Mucosa of rectum (tissue), 2 donors: ENCODE data around the gene UBFD1.

Experiments
- H3K27ac ChIP-seq, 2 donors: one replicate each; pipeline ENCODE4 v1.7.0; 2013; ENCODE audit warnings: inconsistent platforms in 2 of 2, low read depth in 2 of 2, low read length in 2 of 2
- H3K27me3 ChIP-seq, 2 donors: one replicate each; pipeline ENCODE4 v1.7.0; 2013; ENCODE audit warnings: low read length in 2 of 2; ENCODE audit not compliant: control insufficient read depth in 2 of 2, insufficient read depth in 2 of 2
- H3K36me3 ChIP-seq, 2 donors: one replicate each; pipeline ENCODE4 v1.7.0; 2013; ENCODE audit warnings: low read length in 2 of 2; ENCODE audit not compliant: control insufficient read depth in 2 of 2, insufficient read depth in 2 of 2
- H3K4me1 ChIP-seq, 2 donors: one replicate each; pipeline ENCODE4 v1.7.0; 2013; ENCODE audit warnings: low read length in 2 of 2, mild to moderate bottlenecking in 1 of 2; ENCODE audit not compliant: control insufficient read depth in 2 of 2, insufficient read depth in 2 of 2
- H3K4me3 ChIP-seq, 2 donors: one replicate each; pipeline ENCODE4 v1.7.0; 2013; ENCODE audit warnings: low read length in 2 of 2
- H3K9ac ChIP-seq, 2 donors: one replicate each; pipeline ENCODE4 v1.7.0; 2013; ENCODE audit warnings: low read length in 2 of 2, low read depth in 1 of 2, mild to moderate bottlenecking in 1 of 2
- H3K9me3 ChIP-seq, 2 donors: one replicate each; pipeline ENCODE4 v1.7.0; 2013; ENCODE audit warnings: low read length in 2 of 2; ENCODE audit not compliant: control insufficient read depth in 2 of 2
- donor health status: healthy.
- donor health status: Normal muscosa, but diverticular disease.

UBFD1 gene

DNA sequence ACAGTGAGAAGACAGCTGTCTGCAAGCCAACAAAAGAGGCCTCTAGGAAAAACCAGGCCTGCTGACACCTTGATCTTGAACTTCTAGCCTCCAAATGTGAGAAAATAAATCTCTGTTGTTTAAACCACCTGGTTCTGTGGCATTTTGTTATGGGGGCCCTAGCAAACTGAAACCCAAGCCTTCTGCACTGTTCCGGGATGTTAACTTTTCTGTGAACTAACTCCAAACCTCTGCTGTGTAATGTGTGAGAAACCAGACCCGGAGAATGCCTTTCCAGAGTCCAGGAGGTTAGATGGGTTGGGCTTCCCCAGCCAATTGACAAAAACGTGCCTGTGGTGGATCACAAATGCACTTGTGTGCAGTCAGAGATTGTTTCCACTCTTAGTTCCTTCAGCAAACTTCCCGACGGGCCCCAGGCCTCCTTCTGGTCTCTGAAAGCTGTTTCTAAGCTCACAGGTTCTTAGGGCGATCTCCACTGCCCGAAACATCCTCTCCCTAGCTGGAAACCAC is 33.6 kb upstream of the UBFD1 start:
- Histone ChIP-seq H3K4me3 (no peak overlapping the region), H3K4me1 (peaks cover 0 to 3% of the 10 kb centered on the region in 2 donors), H3K36me3 (peaks cover 35 to 42% of the 10 kb centered on the region in 2 donors), H3K27me3 (no peaks in the 10 kb centered on the region), H3K9me3 (no peaks in the 10 kb centered on the region), H3K27ac (peak overlapping the region; percentile 5 to 9), H3K9ac (no peak overlapping the region)

DNA sequence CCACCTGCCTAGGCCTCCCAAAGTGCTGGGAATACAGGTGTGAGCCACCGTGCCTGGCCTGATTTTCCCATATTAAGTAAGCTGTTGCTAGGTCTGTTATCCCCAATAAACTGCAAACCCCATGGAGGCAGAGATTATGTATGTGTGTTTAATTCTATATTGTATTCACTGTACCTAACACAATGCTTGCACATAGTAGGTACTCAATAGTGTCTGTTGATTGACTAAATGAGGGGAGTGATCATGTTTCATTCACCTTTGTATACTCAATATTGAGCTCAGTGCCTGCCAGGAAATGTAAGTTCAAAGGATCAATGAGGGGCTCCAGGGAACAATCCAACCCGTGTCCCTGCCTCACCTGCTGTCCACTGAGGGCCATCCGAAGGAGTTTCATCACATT is 32.6 kb upstream of the UBFD1 start:
- Histone ChIP-seq H3K27ac (no peak overlapping the region), H3K4me3 (no peak overlapping the region), H3K4me1 (no peaks in the 10 kb centered on the region), H3K27me3 (no peaks in the 10 kb centered on the region), H3K9ac (no peak overlapping the region), H3K36me3 (peaks cover 39 to 45% of the 10 kb centered on the region in 2 donors), H3K9me3 (no peaks in the 10 kb centered on the region)

DNA sequence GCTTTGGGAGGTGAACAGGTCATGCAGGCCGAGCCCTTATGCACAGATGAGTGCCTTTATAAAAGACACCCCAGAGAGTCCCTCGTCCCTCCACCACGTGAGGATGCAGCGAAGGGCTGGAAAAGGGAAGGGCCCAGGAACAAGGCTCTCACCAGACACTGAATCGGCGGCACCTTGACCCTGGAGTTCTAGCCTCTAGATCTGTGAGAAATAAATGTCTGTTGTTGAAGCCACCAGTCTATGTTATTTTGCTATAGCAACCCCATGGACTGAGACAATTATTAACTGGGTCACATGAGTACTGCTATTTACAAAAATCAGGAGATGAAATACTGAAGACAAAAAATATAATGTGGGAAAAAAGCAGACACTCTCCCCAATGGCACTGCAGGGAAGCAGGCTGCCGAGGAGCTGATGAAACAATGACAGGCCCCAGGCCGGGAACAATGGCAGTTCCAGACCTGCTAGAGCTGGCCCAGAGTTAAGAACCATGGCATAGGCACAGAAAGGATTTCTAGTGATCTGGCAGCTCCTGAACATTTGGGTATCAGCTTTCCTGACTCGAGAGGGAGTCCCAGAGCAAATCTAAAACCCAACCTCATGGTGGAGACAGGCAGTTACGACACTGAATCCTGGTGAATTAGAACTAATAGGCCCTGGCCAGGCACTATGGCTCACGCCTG is 29.4 kb upstream of the UBFD1 start:
- no peaks in the 10 kb centered on the region for H3K4me1 ChIP-seq
- no peak overlapping the region for H3K27ac ChIP-seq
- peaks cover 38 to 54% of the 10 kb centered on the region in 2 donors for H3K36me3 ChIP-seq
- H3K27me3 ChIP-seq = no peaks in the 10 kb centered on the region
- H3K9me3 ChIP-seq = no peaks in the 10 kb centered on the region
- H3K4me3 ChIP-seq = no peak overlapping the region
- H3K9ac ChIP-seq = no peak overlapping the region

DNA sequence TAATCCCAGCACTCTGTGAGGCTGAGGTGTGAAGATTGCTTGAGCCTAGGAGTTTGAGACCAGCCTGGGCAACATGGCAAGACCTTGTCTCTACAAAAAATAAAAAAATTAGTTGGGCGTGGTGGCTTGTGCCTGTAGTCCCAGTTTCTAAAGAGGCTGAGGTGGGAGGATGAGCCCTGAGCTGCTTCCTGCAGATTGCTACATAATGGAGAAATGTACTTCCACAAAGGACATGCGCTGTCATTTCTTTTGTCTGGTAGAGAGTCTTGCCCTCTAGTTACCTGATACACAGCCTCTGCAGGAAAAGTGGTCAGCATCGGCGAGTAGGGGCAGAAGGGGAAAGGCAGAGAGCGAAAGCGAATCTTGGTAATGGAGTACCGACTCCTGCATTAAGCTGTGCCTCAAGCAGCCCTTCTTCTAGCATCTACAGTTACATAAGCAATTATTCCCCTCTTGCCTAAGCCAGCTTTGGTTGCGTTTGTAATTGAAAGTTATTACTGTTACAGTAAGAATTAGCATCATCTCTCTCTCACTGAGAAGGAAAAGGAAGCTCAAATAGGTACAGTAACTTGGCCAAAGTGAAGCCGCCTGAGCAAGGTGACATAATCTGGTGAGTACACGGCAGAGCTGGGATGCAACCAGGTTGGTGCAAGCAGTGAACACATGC is 28.8 kb upstream of the UBFD1 start:
- Histone ChIP-seq H3K36me3 (peaks cover 39 to 52% of the 10 kb centered on the region in 2 donors), H3K4me3 (no peak overlapping the region), H3K27me3 (no peaks in the 10 kb centered on the region), H3K9ac (no peak overlapping the region), H3K27ac (no peak overlapping the region), H3K4me1 (no peaks in the 10 kb centered on the region), H3K9me3 (no peaks in the 10 kb centered on the region)

DNA sequence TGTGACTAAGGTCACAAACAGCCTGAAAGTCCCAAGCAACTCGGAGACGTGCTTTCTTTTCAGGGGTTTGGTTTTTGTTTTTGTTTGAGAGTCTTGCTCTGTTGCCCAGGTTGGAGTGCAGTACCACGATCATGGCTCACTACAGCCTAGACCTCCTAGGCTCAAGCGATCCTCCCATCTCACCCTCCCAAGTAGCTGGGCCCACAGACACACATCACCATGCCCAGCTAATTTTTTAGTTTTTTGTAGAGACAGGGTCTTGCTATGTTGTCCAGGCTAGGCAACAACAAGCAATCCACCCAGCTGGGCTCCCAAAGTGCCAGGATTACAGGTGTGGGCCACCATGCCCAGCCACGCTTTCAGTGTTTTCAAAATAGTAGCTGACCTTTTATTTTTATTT is 27.5 kb upstream of the UBFD1 start:
- H3K27ac ChIP-seq = no peak overlapping the region
- H3K4me3 ChIP-seq = no peak overlapping the region
- peaks cover 44 to 54% of the 10 kb centered on the region in 2 donors for H3K36me3 ChIP-seq
- no peaks in the 10 kb centered on the region for H3K27me3 ChIP-seq
- H3K4me1 ChIP-seq = no peaks in the 10 kb centered on the region
- H3K9ac ChIP-seq = no peak overlapping the region
- H3K9me3 ChIP-seq = no peaks in the 10 kb centered on the region

DNA sequence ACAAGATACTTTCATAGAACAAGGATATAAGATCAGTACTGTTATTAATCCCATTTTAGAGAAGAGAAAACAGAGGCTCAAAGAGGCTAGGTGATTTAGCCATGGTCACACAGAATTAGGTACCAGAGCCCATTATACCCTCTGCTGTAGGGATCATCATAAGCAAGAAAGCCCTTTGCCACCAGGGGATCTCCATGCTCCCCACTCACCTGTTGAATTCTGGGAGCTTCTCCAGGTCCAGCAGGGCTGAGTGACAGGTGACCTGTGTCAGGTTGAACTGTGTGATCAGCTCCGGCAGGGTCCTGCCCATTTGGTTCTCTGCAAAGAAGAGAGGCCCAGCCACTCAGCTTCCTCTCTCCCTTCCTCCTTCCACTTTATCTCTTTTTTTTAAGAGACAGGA is 25.1 kb upstream of the UBFD1 start:
- no peak overlapping the region for H3K4me3 ChIP-seq
- H3K36me3 ChIP-seq = peaks cover 48 to 56% of the 10 kb centered on the region in 2 donors
- H3K9ac ChIP-seq = no peak overlapping the region
- H3K4me1 ChIP-seq = no peaks in the 10 kb centered on the region
- no peaks in the 10 kb centered on the region for H3K9me3 ChIP-seq
- no peaks in the 10 kb centered on the region for H3K27me3 ChIP-seq
- no peak overlapping the region for H3K27ac ChIP-seq

DNA sequence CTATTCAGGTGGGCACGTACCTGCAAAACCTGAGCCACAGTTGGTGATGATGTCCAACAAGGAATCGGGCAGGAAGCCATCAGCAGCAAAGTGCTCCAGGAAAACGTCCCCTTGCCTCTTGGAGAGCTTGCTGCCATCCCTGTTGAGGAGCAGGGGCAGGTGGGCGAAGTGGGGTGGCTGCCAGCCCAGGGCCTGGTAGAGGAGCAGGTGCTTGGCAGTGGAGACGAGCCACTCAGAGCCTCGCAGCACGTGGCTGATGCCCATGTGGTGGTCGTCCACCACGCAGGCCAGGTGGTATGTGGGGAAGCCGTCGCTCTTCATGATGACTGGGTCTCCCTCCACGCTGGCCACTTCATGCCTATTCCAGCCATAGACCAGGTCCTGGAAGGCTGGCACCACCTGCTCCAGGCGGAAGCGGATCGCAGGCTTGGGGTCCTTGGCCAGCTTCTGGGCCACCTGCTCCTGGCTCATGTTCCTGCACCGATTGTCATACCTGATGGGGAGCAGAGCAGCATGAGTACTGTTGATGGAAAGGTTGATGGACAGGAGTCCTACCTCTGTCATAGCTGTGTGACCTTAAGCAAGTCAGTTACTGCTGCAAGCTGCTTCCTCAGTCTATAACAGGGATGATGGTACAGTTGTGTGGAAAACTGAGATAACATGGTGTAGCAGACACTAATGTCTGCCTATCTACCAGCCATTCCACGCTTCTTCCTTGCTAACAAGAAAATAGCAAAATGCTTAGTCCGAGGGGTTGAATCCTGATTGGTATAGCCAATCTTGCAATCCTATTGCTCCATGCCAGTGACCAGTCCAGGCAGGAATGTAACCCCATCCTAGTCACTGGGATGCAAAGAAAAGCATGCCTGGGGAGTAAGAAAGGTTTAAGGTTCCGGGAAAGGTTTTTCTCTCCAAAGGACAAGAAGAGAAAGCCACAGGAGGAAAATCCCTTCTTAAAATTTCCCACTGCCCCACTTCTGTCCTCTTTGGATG is 22.4 kb upstream of the UBFD1 start:
- Histone ChIP-seq H3K27ac (no peak overlapping the region), H3K27me3 (no peaks in the 10 kb centered on the region), H3K4me1 (no peaks in the 10 kb centered on the region), H3K36me3 (peaks cover 42 to 43% of the 10 kb centered on the region in 2 donors), H3K9ac (no peak overlapping the region), H3K4me3 (no peak overlapping the region), H3K9me3 (no peaks in the 10 kb centered on the region)

DNA sequence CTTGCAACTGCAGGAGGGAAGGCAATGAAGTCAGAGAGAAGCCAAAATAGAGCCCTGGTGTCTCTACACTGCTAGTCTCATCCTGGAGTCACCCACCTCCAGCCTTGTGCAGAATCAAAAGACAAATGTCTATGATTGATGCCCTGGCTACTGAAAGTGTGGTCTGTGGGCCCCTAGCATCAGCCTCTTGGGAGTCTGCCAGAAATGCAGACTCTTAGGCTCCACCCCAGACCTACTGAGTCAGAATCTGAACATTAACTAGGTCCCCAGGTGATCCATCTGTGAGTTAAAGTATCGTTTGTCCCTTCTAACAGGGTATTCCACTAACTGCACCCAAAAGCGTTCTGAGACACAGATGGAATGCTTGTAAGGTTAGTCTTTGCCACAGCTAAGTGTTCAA is 21.6 kb upstream of the UBFD1 start:
- Histone ChIP-seq H3K9ac (no peak overlapping the region), H3K4me3 (no peak overlapping the region), H3K27me3 (no peaks in the 10 kb centered on the region), H3K9me3 (no peaks in the 10 kb centered on the region), H3K27ac (no peak overlapping the region), H3K4me1 (no peaks in the 10 kb centered on the region), H3K36me3 (peaks cover 44 to 45% of the 10 kb centered on the region in 2 donors)

DNA sequence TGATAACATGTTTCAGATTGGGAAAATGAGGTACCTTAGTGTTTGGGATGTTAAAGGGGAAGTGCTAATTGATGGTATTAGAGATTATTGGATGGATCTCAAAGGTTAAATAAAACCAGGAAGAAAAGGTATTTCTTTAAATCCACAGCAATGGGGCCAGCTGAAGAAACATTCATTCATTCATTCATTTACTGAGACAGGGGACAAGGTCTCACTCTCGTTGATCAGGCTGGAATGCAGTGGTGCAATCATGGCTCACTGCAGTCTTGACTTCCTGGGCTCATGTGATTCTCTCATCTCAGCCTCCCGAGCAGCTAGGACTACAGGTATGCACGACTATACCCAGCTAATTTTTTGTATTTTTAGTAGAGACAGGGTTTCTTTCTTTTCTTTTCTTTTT is 20.1 kb upstream of the UBFD1 start:
- H3K27me3 ChIP-seq = no peaks in the 10 kb centered on the region
- H3K4me1 ChIP-seq = no peaks in the 10 kb centered on the region
- H3K9ac ChIP-seq = no peak overlapping the region
- peaks cover 40 to 45% of the 10 kb centered on the region in 2 donors for H3K36me3 ChIP-seq
- no peaks in the 10 kb centered on the region for H3K9me3 ChIP-seq
- H3K4me3 ChIP-seq = no peak overlapping the region
- H3K27ac ChIP-seq = no peak overlapping the region

DNA sequence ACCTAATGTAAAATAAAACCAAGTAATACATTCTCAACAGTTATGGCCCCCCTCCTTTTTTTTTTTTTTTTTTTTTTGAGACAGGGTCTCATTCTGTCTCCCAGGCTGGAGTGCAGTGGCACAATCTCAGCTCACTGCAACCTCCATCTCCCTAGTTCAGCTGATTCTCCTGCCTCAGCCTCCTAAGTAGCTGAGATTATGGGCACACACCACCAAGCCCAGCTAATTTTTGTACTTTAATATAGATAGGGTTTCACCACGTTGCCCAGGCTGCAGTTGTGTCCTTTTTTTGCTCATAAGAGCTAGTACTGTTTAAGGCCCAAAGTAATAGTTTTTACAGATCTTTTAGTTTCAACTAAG is 18.6 kb upstream of the UBFD1 start:
- Histone ChIP-seq H3K4me3 (no peak overlapping the region), H3K36me3 (peaks cover 30 to 40% of the 10 kb centered on the region in 2 donors), H3K9me3 (no peaks in the 10 kb centered on the region), H3K9ac (no peak overlapping the region), H3K4me1 (no peaks in the 10 kb centered on the region), H3K27me3 (no peaks in the 10 kb centered on the region), H3K27ac (no peak overlapping the region)
